HepG2 (cell line): ENCODE results near the gene FANCF. TPM values are rescaled to one million over a fixed set of nuclear protein-coding genes. Genes with fewer than 3 reads are reported as not detected.

Experiments used
- AHR ChIP-seq: IDR thresholded peaks from 2 replicates; pipeline ENCODE4 v1.6.1; 2018; ENCODE audit warnings: missing genetic modification reagents, missing compliant biosample characterization
- BRD4 ChIP-seq: sonication (generic); formaldehyde crosslinking; IDR thresholded peaks from 2 replicates; pipeline ENCODE4 v1.4.0; 2020; ENCODE audit warnings: missing genetic modification reagents
- FIP1L1 ChIP-seq: fragments of 200-400 bp; formaldehyde crosslinking; IDR thresholded peaks from 2 replicates; pipeline ENCODE4 v1.6.1; 2018; ENCODE audit warnings: low read depth, mild to moderate bottlenecking, low read length, moderate library complexity, borderline replicate concordance; ENCODE audit not compliant: insufficient read depth
- GLI4 ChIP-seq: sonication (generic); formaldehyde crosslinking; IDR thresholded peaks from 2 replicates; pipeline ENCODE4 v1.5.1; 2020; ENCODE audit warnings: missing genetic modification reagents, mild to moderate bottlenecking, moderate library complexity, borderline replicate concordance
- ISL2 ChIP-seq: sonication (generic); formaldehyde crosslinking; IDR thresholded peaks from 2 replicates; pipeline ENCODE4 v1.5.0; 2020; ENCODE audit warnings: missing genetic modification reagents
- NCOR1 ChIP-seq: fragments of 200-600 bp; sonication (generic); IDR thresholded peaks from 2 replicates; pipeline ENCODE4 v1.7.0; 2017; ENCODE audit warnings: antibody characterized with exemption, low read length, borderline replicate concordance
- NR2F6 ChIP-seq, 2 experiments: IDR thresholded peaks; 2 replicates each; pipeline ENCODE4 v1.6.1; 2016; ENCODE audit warnings: antibody characterized with exemption in 1 of 2, mild to moderate bottlenecking in 1 of 2
- ZBTB20 ChIP-seq: sonication (generic); formaldehyde crosslinking; IDR thresholded peaks from 2 replicates; pipeline ENCODE4 v1.8.1; 2023; ENCODE audit warnings: missing genetic modification reagents, low read depth, mild to moderate bottlenecking, borderline replicate concordance
- ZNF33A ChIP-seq: sonication (generic); formaldehyde crosslinking; IDR thresholded peaks from 2 replicates; pipeline ENCODE4 v1.5.1; 2020; ENCODE audit warnings: missing genetic modification reagents, mild to moderate bottlenecking, moderate library complexity, borderline replicate concordance
- ZNF589 ChIP-seq: sonication (generic); formaldehyde crosslinking; conservative IDR thresholded peaks from 2 replicates; pipeline ENCODE4 v1.8.0; 2022; ENCODE audit warnings: mild to moderate bottlenecking, moderate library complexity, missing genetic modification reagents
- ZNF703 ChIP-seq: sonication (generic); formaldehyde crosslinking; IDR thresholded peaks from 2 replicates; pipeline ENCODE4 v1.5.1; 2020; ENCODE audit warnings: missing genetic modification reagents, mild to moderate bottlenecking, moderate library complexity, borderline replicate concordance
- ZSCAN12 ChIP-seq: sonication (generic); formaldehyde crosslinking; IDR thresholded peaks from 2 replicates; pipeline ENCODE4 v1.9.0; 2021; ENCODE audit warnings: mild to moderate bottlenecking, missing genetic modification reagents
- polyA plus RNA-seq, 8 experiments: library from polyadenylated mRNA; depleted of rRNA in 3 of 8; stranded (reverse) in 7 of 8; unstranded in 1 of 8; fragments of >200 nt; fragmentation: Illumina TruSeq in 4 of 8; extraction: Trizol in 4 of 8; gene quantifications; 2 replicates each; pipeline versions ENCODE4 v1.2.1 to v1.2.3, GENCODE V29; 2011 to 2016; ENCODE audit warnings: low read depth in 4 of 8, missing spikeins in 1 of 8, mixed read lengths in 1 of 8; ENCODE audit not compliant: insufficient read depth in 1 of 8
- total RNA-seq, 5 experiments: library from RNA; depleted of rRNA; stranded (reverse); fragments of >200 nt; fragmentation: Illumina TruSeq; extraction: Trizol; gene quantifications; 2 replicates each; pipeline ENCODE4 v1.2.3, GENCODE V29; 2016; ENCODE audit warnings: low read depth in 1 of 5
- TF ChIP-seq, protein P1 (sequence below): sonication (generic); formaldehyde crosslinking; IDR thresholded peaks from 2 replicates; pipeline ENCODE4 v1.4.0; 2020; ENCODE audit warnings: missing genetic modification reagents, borderline replicate concordance
- TF ChIP-seq, protein P2 (sequence below): sonication (generic); formaldehyde crosslinking; IDR thresholded peaks from 2 replicates; pipeline ENCODE4 v1.8.1; 2022; ENCODE audit warnings: low read depth, mild to moderate bottlenecking, missing genetic modification reagents
- TF ChIP-seq, protein P3 (sequence below): sonication (generic); formaldehyde crosslinking; IDR thresholded peaks from 2 replicates; pipeline ENCODE4 v1.4.0; 2020; ENCODE audit warnings: missing genetic modification reagents
- TF ChIP-seq, protein P4 (sequence below): sonication (generic); formaldehyde crosslinking; IDR thresholded peaks from 2 replicates; pipeline ENCODE4 v1.5.1; 2020; ENCODE audit warnings: mild to moderate bottlenecking, missing genetic modification reagents, moderate library complexity
- TF ChIP-seq, protein P5 (sequence below): sonication (generic); formaldehyde crosslinking; IDR thresholded peaks from 2 replicates; pipeline ENCODE4 v1.4.0; 2020; ENCODE audit warnings: missing genetic modification reagents
- TF ChIP-seq, protein P6 (sequence below): sonication (generic); formaldehyde crosslinking; IDR thresholded peaks from 2 replicates; pipeline ENCODE4 v1.4.0; 2020; ENCODE audit warnings: mild to moderate bottlenecking, missing genetic modification reagents

Gene FANCF
- total and polyA plus RNA-seq, 2 of the 13 experiments (the other 11 are each of a cell fraction or from before 2014, with no cell fraction given) = 2.5 to 9.7 TPM

DNA sequence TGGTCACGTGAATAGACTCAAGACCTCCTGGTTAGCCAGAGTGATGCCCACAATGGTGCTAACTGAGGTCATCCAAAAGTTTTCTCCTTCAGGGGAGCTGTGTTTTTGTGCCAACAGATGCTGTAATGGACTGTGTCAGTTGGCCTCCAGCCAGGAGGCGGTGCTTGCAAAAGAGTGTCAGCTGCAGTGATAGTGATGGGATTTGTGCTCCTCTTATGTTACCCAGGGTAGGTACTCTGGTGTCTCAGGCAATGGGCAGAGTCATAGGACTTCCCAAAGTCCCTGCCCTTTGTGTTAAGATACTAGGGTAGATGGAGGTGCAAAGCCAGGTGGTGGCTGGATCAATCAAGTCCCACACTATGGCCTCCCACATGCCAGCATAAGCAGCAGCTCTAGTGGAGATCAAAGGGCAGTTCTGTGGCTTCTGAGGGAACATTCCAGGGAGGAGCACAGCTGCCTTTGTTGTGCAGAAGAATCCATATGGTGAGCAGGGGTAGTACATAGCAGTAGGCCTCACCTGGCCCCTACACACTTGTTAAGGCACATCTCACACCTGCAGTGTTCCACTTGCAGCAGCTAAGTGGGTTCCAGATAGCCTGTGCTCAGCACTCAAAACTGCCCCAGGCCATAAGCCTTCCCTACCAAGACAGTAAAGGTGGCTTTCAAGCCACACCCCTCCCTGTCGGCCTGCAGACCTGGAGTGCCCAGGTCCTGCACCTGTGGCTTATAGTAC, 9.4 kb upstream of the FANCF start (continued):
- peak; percentile 73; the same call in 1 of the 2 replicates for TF ChIP-seq NR2F6 (IDR thresholded peaks at IDR 0.05)
- peak; percentile 86 for TF ChIP-seq NR2F6 (CRISPR knock-in tag; IDR thresholded peaks at IDR 0.05)
- no peak for TF ChIP-seq ZSCAN12
- no peak for TF ChIP-seq GLI4 (CRISPR knock-in tag)
- TF ChIP-seq ZBTB20 (CRISPR knock-in tag) = peak; percentile 67; the same call in 1 of the 2 replicates
- TF ChIP-seq, protein P1, sequence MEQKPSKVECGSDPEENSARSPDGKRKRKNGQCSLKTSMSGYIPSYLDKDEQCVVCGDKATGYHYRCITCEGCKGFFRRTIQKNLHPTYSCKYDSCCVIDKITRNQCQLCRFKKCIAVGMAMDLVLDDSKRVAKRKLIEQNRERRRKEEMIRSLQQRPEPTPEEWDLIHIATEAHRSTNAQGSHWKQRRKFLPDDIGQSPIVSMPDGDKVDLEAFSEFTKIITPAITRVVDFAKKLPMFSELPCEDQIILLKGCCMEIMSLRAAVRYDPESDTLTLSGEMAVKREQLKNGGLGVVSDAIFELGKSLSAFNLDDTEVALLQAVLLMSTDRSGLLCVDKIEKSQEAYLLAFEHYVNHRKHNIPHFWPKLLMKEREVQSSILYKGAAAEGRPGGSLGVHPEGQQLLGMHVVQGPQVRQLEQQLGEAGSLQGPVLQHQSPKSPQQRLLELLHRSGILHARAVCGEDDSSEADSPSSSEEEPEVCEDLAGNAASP (CRISPR knock-in tag) = 0 out of 2 replicates have a peak, but pooled peaks have one; percentile 30
- TF ChIP-seq, protein P2, sequence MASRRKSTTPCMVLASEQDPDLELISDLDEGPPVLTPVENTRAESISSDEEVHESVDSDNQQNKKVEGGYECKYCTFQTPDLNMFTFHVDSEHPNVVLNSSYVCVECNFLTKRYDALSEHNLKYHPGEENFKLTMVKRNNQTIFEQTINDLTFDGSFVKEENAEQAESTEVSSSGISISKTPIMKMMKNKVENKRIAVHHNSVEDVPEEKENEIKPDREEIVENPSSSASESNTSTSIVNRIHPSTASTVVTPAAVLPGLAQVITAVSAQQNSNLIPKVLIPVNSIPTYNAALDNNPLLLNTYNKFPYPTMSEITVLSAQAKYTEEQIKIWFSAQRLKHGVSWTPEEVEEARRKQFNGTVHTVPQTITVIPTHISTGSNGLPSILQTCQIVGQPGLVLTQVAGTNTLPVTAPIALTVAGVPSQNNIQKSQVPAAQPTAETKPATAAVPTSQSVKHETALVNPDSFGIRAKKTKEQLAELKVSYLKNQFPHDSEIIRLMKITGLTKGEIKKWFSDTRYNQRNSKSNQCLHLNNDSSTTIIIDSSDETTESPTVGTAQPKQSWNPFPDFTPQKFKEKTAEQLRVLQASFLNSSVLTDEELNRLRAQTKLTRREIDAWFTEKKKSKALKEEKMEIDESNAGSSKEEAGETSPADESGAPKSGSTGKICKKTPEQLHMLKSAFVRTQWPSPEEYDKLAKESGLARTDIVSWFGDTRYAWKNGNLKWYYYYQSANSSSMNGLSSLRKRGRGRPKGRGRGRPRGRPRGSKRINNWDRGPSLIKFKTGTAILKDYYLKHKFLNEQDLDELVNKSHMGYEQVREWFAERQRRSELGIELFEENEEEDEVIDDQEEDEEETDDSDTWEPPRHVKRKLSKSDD (CRISPR knock-in tag) = no peak
- TF ChIP-seq, protein P3, sequence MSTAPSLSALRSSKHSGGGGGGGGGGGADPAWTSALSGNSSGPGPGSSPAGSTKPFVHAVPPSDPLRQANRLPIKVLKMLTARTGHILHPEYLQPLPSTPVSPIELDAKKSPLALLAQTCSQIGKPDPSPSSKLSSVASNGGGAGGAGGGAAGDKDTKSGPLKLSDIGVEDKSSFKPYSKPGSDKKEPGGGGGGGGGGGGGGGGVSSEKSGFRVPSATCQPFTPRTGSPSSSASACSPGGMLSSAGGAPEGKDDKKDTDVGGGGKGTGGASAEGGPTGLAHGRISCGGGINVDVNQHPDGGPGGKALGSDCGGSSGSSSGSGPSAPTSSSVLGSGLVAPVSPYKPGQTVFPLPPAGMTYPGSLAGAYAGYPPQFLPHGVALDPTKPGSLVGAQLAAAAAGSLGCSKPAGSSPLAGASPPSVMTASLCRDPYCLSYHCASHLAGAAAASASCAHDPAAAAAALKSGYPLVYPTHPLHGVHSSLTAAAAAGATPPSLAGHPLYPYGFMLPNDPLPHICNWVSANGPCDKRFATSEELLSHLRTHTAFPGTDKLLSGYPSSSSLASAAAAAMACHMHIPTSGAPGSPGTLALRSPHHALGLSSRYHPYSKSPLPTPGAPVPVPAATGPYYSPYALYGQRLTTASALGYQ (CRISPR knock-in tag) = peak; percentile 25; the same call in 1 of the 2 replicates
- no peak for TF ChIP-seq ZNF33A (CRISPR knock-in tag)
- TF ChIP-seq, protein P4, sequence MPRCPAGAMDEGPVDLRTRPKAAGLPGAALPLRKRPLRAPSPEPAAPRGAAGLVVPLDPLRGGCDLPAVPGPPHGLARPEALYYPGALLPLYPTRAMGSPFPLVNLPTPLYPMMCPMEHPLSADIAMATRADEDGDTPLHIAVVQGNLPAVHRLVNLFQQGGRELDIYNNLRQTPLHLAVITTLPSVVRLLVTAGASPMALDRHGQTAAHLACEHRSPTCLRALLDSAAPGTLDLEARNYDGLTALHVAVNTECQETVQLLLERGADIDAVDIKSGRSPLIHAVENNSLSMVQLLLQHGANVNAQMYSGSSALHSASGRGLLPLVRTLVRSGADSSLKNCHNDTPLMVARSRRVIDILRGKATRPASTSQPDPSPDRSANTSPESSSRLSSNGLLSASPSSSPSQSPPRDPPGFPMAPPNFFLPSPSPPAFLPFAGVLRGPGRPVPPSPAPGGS (CRISPR knock-in tag) = no peak
- no peak for TF ChIP-seq FIP1L1
- TF ChIP-seq, protein P5, sequence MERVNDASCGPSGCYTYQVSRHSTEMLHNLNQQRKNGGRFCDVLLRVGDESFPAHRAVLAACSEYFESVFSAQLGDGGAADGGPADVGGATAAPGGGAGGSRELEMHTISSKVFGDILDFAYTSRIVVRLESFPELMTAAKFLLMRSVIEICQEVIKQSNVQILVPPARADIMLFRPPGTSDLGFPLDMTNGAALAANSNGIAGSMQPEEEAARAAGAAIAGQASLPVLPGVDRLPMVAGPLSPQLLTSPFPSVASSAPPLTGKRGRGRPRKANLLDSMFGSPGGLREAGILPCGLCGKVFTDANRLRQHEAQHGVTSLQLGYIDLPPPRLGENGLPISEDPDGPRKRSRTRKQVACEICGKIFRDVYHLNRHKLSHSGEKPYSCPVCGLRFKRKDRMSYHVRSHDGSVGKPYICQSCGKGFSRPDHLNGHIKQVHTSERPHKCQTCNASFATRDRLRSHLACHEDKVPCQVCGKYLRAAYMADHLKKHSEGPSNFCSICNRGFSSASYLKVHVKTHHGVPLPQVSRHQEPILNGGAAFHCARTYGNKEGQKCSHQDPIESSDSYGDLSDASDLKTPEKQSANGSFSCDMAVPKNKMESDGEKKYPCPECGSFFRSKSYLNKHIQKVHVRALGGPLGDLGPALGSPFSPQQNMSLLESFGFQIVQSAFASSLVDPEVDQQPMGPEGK (CRISPR knock-in tag) = peak; percentile 46; the same call in 1 of the 2 replicates
- TF ChIP-seq AHR = no peak
- peak; percentile 39; the same call in 1 of the 2 replicates for TF ChIP-seq ISL2
- no peak; the same call in 1 of the 2 replicates for TF ChIP-seq ZNF589 (CRISPR knock-in tag)
- TF ChIP-seq, protein P6, sequence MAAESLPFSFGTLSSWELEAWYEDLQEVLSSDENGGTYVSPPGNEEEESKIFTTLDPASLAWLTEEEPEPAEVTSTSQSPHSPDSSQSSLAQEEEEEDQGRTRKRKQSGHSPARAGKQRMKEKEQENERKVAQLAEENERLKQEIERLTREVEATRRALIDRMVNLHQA (CRISPR knock-in tag) = no peak
- TF ChIP-seq NCOR1 = peak; percentile 70; the same call in 1 of the 2 replicates
- no peak for TF ChIP-seq ZNF703 (CRISPR knock-in tag)
- no peak for TF ChIP-seq BRD4 (CRISPR knock-in tag)
